GM21825 (cell line): ENCODE data around the gene APRT.
"Not testable (repeated sequence)": the region's sequence is repeated elsewhere in the genome, so short reads cannot be mapped to it uniquely, and the experiment has no call there.

ENCODE experiments used
- ATAC-seq: cut with Tn5 transposase; IDR thresholded peaks from one replicate; pipeline ENCODE4 v1.9.1; 2021; ENCODE audit warnings: mild to moderate bottlenecking, moderate library complexity; ENCODE audit not compliant: unreplicated experiment

Gene APRT

DNA sequence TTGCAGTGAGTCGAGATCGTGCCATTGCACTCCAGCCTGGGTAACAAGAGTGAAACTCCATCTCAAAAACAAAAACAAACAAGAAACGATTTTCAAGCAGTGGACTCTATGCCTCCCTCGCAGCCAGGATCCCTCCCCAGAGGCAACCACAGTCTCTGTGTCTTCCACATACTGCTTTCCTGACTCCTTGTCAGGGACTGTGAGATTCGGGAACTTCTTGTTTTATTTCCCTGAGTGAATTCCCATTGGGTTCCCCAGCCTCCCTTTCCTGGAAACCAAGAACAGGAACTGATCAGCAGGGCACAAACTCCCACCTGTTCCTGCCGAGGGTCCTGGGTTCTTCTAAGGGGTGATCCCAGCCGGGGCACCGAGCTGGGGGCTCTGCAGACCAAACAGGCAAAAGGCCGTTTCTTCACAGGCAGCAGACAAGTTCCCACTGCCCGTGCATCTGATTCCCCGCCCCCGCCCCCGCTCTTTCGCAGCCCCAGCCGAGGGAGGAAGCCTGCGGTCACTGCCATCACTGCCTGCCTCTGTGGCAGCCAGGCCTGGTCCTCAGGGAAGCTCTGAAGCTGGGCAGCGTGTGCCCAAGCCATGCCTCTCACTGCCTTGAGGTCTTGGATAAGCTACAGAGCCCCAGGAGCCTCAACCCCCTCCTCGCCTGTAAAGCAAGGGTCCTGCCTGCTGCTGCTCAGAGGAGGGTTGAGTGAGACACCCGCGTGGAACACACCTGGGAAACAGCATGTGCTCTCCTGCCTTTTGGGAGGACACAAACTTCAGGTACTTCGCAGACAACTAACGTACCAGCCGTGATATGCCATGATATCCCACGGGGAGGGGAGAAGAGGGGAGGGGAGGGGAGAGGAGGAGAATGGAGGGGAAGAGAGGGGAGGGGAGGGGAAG is 21.2 kb downstream of the APRT start:
- ATAC-seq, result no peak

DNA sequence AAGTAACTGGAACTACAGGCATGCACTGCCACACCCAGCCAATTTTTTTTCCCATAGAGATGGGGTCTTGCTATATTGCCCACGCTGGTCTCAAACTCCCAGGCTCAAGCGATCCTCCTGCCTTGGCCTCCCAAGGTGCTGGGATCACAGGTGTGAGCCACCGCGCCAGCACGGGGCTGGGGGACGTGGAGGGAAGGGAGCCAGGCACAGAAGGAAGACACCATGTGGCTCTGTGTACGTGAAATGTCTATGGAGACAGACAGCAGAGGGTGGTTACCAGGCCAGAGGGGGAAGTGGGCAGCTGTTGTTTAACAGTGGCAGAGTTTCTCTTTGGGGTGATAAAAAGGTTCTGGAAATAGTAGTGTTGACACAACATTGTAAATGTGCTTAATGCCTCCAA is 22.1 kb downstream of the APRT start:
- no peak for ATAC-seq

DNA sequence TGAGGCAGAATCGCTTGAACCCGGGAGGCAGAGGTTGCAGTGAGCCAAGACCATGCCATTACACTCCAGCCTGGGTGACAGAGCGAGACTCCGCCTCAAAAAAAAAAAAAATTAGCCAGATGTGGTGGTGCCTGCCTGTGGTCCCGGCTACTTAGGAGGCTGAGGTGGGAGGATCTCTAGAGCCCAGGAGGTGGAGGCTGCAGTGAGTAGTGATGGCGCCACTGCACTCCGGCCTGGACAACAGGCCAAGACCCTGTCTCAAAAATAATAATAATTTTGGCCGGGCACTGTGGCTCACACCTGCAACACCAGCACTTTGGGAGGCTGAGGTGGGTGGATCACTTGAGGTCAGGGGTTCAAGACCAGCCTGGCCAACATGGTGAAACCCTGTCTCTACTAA is 23.0 kb downstream of the APRT start:
- not testable (repeated sequence) for ATAC-seq

DNA sequence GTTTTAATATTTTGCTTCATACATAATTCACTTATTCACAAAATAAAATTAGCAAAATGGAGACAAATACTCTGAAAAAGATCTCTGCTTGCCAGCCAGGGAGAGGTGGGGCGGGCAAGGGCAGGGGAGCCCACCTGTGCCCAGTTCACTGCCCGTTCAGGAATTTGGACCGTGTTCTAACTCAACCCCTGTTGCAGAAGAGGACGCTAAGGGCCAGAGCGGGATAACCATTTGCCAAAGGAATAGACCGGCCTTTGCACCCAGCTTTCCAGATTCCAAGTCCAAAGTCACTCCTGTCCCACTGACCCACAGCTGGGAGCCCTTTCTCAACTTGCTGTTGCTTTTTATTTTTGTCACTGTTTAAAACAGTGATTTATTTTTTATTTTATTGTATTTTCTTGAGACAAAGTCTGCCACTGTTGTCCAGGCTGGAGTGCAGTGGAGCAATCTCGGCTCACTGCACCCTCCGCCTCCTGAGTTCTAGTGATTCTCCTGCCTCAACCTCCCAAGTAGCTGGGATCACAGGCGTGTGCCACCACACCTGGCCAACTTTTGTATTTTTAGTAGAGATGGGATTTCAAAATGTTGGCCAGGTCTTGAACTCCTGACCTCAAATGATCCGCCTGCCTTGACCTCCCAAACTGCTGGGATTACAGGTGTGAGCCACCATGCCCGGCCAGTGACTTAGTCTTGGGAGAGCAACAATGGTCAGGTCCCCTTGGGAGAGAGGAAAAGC is 24.0 kb downstream of the APRT start:
- ATAC-seq, result no peak

DNA sequence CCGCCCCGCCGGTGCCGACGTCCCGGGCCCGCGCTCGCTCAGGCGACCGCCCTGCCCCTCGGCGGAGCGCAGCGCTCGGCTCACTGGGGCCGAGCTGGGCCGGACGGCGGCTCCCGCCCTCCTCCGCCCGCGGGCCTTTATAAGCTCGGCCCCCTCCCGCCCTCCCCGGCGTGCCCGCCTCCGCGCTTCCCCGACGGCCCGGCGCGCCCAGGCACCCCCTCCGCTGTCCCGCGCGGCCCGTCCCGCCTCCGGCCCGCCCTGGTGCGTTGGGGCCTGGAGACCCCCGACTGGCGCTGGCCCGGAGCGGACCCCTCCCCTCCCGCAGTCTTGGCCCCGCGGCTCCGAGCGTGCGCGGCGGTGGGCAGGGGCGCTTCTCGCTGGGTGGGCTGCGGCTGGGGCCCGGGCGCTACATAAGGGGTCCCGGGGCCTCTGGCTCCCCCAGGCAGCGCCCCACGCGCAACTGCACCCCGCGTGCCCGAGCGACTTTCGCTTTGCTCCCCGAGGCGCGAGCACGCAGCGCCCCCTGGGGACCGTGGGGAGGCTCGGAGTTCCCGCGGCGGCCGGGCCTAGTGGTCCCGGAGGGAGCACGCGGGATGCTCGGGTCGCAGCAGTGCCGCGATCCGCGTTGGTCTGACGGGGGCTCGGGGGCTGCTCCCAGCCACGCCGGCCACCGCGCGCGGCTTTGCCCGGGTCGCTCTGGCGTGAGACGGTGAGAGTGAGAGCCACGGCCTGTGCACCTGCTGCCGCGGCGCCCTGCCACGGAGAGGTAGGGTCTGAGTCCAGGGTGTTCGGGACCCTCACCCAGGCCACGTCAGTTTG is 26.4 kb downstream of the APRT start, which contains the start of gene PIEZO1:
TSS of gene PIEZO1 (minus strand) at position 115 of the 819 bp plus-strand sequence. CDS start 256 bp downstream, outside the sequence.
- no peak for ATAC-seq

DNA sequence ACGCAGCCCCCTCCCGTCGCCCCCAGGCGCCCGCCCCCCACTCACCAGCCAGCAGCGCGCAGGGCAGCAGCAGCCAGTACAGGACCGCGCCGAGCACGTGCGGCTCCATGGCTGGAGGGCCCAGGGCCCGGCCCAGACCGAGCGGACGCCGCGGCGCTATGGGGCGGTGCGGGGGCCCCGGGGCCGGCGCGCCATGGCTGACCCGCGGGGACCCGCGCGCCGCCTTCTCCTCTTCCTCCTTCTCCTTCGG is 26.9 kb downstream of the APRT start:
- ATAC-seq, result no peak

DNA sequence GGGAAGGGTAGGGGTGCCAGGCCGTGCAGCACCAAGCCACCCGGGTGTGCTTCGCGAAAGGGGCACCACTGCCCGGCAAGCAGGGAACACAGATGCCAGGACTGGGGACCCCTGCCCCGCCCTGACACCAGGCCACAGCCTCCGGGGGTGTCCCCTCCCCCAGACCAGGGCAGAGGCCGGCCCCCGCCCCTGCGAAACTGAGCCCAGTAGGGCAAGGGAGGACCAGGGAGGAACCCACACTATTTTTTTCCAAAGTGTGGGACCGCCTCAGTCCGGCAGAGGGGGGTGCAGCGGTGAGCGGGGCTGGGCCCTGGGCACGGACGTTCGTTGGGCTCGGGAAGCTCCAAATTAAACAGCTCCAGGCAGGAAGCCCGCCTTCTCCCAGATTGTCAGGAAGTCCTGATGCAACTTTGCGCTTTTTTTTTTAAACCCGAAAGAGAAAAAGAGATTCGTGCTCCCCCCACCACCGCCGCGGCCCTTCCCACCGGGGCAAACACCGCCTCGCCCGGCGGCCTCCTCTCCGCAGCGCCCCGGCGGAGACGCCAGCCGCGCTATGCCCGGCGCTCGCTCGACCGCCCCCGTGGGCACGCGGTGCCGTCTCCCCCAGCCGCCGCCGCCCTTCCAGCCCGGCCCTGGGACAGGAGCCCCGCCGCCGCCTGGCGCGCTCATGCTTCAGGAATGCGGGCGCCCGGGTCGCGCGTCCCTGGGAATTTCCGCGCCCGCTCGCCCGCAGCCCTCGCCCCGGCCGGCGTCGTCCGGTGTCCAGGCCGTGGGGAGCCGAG is 27.5 kb downstream of the APRT start:
- ATAC-seq, result no peak

DNA sequence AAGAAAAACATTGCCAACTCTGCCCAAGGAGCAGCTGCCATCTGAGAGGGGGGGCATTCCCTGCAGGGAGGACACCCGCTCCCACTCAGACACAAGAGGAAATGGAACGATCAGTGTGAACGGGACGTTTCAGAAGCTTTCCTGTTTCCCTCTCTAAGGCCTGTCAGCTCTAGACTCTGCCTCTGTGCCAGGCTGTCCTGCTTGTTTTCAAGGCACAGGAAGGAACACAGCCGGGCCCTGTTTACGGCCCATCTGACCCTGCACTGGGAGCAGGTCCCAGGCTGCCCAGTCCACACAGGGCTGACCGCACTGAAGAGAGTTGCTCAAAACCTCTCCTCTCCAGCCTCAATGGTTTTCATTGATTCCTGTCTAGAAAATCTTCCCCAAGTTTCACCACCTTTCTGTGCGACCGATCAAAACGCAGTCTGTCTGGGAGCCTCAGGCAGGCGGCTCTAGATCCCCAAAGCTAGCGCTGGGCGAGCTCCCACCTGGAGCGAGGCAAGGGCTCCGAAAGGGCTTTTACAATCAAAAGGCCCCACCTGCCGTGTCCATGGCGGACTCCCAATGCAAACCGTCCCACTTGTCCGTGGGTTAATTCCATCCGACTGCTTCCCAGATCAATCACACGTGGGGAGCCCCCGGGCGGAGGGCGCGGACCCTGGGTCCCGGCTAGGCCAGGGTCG is 28.2 kb downstream of the APRT start:
- no peak for ATAC-seq

DNA sequence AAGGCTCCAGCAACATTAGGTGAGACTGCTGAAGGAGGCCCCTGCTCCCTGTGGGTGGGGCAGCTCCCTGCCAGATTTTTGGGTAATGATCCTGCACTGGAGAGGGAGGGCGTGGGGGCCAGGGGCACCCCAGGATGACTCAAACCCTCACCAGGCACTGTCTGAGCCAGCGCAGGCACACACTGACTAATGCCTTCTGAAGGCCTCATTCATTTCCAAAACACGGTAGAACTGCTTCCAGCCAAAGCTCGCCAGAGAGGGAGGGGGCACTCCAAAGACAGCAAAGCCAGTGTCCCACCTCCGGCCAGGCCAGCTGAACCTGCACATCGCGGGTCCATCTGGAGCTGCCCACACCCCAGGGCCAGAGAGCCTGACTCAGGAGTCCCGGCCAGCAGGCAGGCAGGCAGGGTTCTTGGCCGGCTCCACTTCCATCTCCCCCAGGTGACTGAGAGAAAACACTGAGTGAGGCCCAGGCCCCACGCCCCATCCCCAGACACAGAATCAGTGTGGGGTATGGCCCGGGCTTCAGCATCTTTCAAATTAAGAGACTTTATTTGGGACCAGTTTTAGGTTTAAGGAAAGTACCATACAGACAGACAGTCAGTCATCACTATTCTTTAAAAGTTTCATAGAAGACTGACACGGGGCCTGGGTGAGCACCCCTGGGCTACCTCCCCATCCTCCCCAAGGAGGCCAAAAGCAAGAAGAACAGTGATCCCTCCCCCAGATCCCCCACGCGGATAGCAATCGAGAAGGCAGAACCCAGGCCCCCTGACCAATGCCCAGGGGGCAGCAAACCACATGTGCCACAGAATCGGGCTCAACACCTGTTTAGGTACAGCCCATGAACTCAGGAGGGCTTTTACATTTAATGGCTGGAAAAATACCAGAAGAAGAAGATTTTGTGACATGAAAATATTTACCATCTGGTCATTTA is 29.0 kb downstream of the APRT start:
- no peak for ATAC-seq

DNA sequence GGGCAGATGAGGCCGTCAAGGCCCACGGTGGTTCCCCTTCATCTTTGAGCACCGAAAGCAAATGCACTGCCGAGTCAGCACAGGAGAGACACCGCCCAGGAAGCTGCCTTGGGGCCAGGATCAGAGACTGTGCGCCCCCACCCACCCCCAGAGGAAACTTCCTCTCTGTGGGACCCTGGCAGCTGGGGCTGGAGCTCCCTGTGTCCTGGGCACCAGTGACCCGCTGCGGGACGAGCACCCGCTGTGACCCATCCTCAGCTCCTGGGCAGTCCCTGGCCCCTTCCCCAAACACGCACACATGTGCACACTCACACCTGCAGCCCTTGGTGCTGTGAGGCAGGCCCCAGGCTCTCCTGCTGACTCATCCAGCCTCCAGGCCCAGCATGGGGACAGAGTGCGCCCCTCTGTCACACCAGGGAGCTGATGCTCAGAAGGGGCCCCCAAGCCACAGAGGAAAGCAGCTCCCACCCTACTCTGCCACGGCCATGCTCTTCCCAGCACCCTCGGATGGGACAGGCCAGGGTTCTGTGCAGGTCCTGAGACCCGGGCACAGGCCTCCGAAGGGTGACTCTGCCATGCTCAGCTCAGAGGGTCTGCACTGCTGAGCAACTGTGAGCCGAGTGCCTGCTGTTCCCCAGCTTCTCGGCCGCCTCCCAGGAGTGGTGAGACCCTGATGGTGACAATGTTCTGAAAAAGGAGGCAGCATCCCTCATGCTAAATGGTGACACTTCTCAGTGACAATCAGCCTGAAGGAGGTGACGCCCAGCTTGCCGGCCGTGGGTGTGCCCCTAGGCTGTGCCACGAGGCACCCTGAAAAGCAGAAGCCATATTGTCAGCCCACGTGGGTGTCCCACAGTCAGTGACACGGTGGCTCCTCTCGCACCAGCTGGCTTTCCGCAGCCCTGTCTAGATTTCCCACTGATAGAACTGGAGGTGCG is 30.3 kb downstream of the APRT start:
- no peak for ATAC-seq

DNA sequence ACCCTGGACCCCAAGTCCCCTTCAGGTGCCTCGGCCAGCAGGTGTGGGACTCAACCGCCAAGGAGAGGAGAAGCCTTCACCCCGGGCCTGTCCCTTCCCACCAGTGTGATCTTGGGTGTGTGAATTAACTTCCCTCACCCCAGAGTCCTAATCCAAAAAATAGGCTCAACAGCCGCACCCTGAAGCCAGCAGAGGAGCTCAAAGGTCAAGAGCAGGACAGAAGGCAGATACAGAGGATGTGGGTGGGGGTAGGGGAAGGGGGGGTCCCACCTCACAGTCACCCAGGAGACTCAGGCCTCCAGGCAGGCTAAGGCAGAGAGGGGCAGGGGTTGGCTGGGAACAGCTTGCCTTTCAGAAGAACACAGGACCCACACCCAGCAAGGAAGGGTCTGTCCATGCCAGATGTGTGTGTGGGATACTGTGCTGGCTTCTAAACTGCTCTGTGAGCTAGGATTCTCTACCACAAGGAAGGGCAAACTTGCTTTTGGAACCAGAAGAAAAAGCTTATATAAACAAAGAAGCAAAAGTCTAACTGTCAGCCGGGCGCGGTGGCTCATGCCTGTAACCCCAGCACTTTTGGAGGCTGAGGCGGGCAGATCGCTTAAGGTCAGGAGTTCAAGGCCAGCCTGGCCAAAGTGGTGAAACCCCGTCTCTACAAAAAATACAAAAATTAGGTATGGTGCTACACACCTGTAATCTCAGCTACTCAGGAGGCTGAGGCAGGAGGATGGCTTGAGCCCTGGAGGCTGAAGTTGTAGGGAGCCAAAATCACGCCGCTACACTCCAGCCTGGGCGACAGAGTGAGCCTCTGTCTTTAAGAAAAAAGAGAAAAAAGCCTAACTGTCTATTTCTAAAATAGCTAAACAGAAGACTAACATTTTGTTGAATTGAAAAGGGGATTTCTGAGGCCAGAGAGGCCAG is 31.3 kb downstream of the APRT start:
- ATAC-seq, result no peak

DNA sequence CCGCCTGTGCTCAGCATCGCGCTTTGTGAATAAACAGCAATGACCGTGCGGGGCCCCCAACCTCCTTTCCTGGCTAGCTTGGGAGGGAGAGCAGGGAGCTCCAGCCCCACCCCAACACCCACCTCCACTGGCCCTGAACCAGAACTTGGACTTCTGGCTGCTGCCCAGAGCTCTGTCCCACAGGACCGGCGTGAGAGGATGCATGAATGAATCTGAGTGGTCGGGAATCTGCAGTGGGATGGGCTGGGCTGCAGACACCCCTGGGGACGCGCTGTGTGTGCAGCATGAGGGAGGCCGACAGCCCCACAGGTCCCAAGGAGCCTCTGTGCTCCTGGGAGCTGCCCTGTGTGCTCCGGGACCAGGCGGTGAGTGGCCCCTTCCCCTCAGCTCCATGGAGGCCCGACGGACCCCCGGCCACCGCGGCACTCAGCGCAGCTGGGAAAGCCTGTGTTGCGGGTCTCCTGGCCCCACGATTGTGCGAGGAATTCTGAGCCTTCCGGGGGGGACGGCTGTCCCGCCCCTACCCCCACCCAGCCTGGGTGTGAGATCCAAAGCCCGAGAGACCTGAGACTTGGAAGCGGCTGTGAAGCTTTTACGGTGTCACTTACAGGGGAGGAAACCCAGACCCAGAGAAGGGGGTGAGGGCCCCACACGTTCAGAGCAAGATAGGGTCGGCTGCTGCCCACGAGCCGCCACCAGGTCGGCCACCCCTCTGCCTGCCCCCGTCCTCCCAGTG is 32.2 kb downstream of the APRT start:
- no peak for ATAC-seq

DNA sequence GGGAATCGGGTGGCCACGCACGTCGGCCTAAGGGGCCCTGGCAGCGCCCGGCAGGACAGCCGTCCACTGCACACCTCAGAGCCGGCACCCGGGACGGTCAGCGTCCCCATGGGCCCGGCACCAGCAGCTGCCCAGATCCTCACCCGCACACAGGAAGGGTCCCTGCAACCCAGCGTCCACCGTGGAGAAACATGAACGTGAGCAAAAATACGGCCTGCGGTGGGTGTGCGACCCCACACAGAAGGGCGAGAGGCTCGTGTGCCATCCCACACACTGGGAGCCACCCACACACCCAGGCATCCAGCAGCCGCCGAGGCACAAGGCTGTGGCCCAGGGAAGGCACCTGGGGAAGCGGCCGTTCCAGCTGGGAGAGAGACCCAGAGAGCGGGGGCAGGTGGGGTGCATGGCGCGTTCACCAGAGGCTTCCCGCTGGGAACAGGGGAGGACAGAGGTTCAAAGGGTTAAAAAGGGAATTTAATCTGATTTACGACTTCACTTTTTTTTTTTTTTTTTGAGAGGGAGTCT is 33.1 kb downstream of the APRT start:
- no peak for ATAC-seq

DNA sequence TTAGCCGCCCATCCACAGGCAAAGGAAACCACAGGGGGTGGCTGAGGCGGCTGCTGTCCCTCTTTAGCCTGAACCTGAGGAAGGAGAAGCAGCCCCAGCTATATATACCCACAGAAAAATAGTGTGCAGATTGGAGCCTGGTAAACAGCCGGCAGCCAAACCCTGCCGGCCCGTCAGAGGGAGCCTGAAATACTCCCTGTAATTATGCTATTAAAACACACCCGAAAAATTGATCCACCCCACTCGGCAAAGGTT is 33.5 kb downstream of the APRT start:
- ATAC-seq, result no peak

DNA sequence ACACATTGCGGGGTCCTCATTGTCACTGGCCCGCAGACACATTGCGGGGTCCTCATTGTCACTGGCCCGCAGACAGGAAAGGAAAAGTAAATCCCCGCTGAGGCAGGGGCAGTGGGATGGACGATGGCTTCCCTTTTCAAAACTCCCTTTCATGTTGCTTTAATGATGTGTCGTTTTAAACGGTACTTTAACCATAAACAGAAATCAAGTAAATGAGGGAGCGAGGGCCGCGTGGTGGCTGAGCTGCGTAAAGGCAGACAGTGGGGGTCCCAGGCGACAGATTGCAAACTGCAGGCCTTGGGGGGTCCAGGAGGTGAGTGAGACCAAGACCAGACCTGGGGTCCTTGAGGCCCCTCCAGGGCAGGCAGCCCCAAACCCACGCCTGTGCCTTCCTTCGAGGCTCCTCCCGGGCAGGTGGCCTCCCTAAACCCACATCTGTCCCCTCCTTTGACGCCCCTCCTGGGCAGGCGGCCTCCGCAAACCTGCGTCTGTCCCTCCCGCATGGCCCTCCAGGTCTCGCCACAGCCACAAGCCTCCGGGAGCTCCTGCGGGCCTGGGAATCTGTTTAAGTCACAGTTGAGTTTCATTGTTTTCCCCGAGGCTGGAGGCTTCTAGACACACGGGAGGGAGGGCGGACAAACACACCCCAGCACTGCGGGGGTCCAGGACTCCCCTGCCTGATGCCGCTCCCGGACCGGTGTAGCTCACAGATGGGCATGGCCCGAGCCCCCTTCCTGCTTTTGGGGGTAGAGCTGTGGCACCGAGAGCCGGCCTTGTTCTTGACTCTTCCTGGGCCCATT is 34.1 kb downstream of the APRT start:
- no peak for ATAC-seq

DNA sequence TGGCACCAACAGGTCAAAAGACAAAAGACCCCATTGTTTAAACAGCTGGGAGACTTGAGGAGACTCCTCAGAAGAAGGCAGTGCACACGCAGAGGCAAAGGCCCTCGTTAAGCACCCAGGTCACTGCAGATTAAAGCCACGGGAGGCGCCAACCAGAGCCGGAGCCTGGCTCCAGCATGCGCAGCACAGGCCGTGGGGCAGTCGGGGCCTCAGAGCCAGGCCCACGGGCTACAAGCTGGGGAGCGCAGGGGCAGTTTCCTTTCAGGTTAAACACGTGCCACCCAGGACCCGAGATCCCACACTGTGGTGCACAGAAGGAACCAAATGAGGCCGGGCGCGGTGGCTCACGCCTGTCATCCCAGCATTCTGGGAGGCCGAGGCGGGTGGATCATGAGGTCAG is 35.9 kb downstream of the APRT start:
- no peak for ATAC-seq
